CD1c-positive myeloid dendritic cell (primary cell): ENCODE measurements around the gene URGCP.
"Not testable (repeated sequence)": the region's sequence is repeated elsewhere in the genome, so short reads cannot be mapped to it uniquely, and the experiment has no call there.

ENCODE experiments used
- DNase-seq: peaks from one replicate; pipeline ENCODE4 v3.0.0-alpha.2; 2016; ENCODE audit errors: extremely low spot score

The URGCP gene

DNA sequence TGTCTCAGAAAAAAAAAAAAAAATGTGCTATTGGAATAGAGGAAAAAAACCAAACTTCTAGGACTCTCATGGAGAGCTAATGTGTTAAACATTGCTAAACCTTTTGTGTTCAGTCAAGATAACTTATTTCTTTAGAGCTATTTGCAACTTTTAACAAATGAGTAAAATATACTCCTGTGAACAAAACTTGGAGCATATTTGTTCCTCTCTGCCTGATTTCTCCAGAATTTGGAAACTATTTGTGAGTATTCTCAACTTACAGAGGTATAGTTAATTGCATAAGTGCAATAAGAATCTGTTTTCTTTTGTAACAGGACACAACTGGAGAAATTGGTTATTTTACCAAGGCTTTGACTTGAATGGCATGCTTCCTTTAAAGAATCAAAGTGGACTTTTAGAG lies 75.5 kb downstream of the URGCP start:
- not testable (repeated sequence) for DNase-seq
